Ascending aorta (tissue), 2 donors: ENCODE results near the gene UMAD1. TPM values are rescaled to one million over a fixed set of nuclear protein-coding genes. Genes with fewer than 3 reads are reported as not detected.

Experiments used
- DNase-seq, 2 donors: peaks; one replicate each; pipeline ENCODE4 v3.0.0-alpha.2; 2019; ENCODE audit warnings: low spot score in 2 of 2
- H3K27ac ChIP-seq, 2 donors: fragments of 200-600 bp; sonication (generic); one replicate each; pipeline ENCODE4 v1.5.1; 2016 to 2017; ENCODE audit warnings: mild to moderate bottlenecking in 1 of 2
- H3K27me3 ChIP-seq: fragments of 200-600 bp; sonication (generic); one replicate; pipeline ENCODE4 v1.5.1; 2017
- H3K36me3 ChIP-seq, 2 donors: fragments of 200-600 bp; sonication (generic); one replicate each; pipeline ENCODE4 v1.5.1; 2016
- H3K4me1 ChIP-seq, 2 donors: fragments of 200-600 bp; sonication (generic); one replicate each; pipeline ENCODE4 v1.5.1; 2016 to 2017; ENCODE audit warnings: mild to moderate bottlenecking in 1 of 2
- H3K4me3 ChIP-seq, 2 donors: fragments of 200-600 bp; sonication (generic); one replicate each; pipeline ENCODE4 v1.5.1; 2016 to 2017; ENCODE audit warnings: mild to moderate bottlenecking in 1 of 2
- H3K9me3 ChIP-seq, 2 donors: fragments of 200-600 bp; sonication (generic); one replicate each; pipeline ENCODE4 v1.5.1; 2016
- CTCF ChIP-seq, 3 experiments: fragments of 200-600 bp in 2 of 3; fragments of 450-650 bp in 1 of 3; sonication (generic) in 2 of 3; IDR thresholded peaks; one replicate each; pipeline ENCODE4 v1.5.1; 2016 to 2019; ENCODE audit warnings: antibody characterized with exemption in 3 of 3, mild to moderate bottlenecking in 1 of 3, moderate library complexity in 1 of 3
- intact Hi-C: fragments of 100-400 bp; cut with DNase I; formaldehyde crosslinking; loops from one replicate; pipeline ENCODE4 v1.15.1; 2023
- total RNA-seq: library from RNA; depleted of rRNA; stranded (reverse); fragments of >200 nt; gene quantifications from one replicate; pipeline ENCODE4 v1.1.0, GENCODE V29; 2016

UMAD1 gene
- total RNA-seq, 1 donor from 2014 or later = 17.7 TPM

- Histone ChIP-seq H3K4me1 (no peaks in the 10 kb centered on the region), H3K27me3 (no peaks in the 10 kb centered on the region), H3K9me3 (no peaks in the 10 kb centered on the region), H3K36me3 (no peaks in the 10 kb centered on the region), H3K4me3 (no peak overlapping the region), H3K27ac (no peak overlapping the region)
- TF ChIP-seq CTCF (IDR thresholded peaks at IDR 0.05) = no peak
- DNase-seq = no peak
- intact Hi-C loops = no loop called here
Observed at GRCh38 chr7:7917593-7917992, 277.0 kb downstream of the UMAD1 start.

- no peaks in the 10 kb centered on the region for H3K27me3 ChIP-seq
- H3K4me1 ChIP-seq = no peaks in the 10 kb centered on the region
- H3K9me3 ChIP-seq = no peaks in the 10 kb centered on the region
- TF ChIP-seq CTCF (IDR thresholded peaks at IDR 0.05) = no peak
- H3K4me3 ChIP-seq = no peak overlapping the region
- DNase-seq = no peak
- intact Hi-C loops = no loop called here
- no peaks in the 10 kb centered on the region for H3K36me3 ChIP-seq
- H3K27ac ChIP-seq = no peak overlapping the region
Observed at GRCh38 chr7:7918736-7919448, 278.3 kb downstream of the UMAD1 start.

- no peaks in the 10 kb centered on the region for H3K36me3 ChIP-seq
- H3K27me3 ChIP-seq = no peaks in the 10 kb centered on the region
- intact Hi-C loops = no loop called here
- TF ChIP-seq CTCF (IDR thresholded peaks at IDR 0.05) = no peak
- no peak overlapping the region for H3K27ac ChIP-seq
- H3K9me3 ChIP-seq = no peaks in the 10 kb centered on the region
- H3K4me1 ChIP-seq = no peaks in the 10 kb centered on the region
- no peak for DNase-seq
- no peak overlapping the region for H3K4me3 ChIP-seq
Observed at GRCh38 chr7:7919449-7919945, 278.9 kb downstream of the UMAD1 start.

- DNase-seq = no peak
- Histone ChIP-seq H3K27me3 (no peaks in the 10 kb centered on the region), H3K36me3 (no peaks in the 10 kb centered on the region), H3K27ac (no peak overlapping the region), H3K9me3 (no peaks in the 10 kb centered on the region), H3K4me1 (no peaks in the 10 kb centered on the region), H3K4me3 (no peak overlapping the region)
- TF ChIP-seq CTCF (IDR thresholded peaks at IDR 0.05) = no peak
- intact Hi-C loops = no loop called here
Observed at GRCh38 chr7:7920056-7920455, 279.5 kb downstream of the UMAD1 start.

- no peaks in the 10 kb centered on the region for H3K9me3 ChIP-seq
- no peak for DNase-seq
- no peaks in the 10 kb centered on the region for H3K36me3 ChIP-seq
- intact Hi-C loops = no loop called here
- TF ChIP-seq CTCF (IDR thresholded peaks at IDR 0.05) = no peak
- H3K27ac ChIP-seq = no peak overlapping the region
- H3K4me1 ChIP-seq = no peaks in the 10 kb centered on the region
- H3K4me3 ChIP-seq = no peak overlapping the region
- H3K27me3 ChIP-seq = no peaks in the 10 kb centered on the region
Observed at GRCh38 chr7:7920481-7920880, 279.9 kb downstream of the UMAD1 start.
